Parathyroid adenoma (tissue), 2 donors: ENCODE measurements around the gene CALY.
A peak's percentile ranks its signal among the peaks of the same experiment; 100 is the strongest.

Source experiments
- H2AFZ ChIP-seq: fragments of 300-600 bp; sonication (generic); one replicate; pipeline ENCODE4 v1.7.0; 2017; ENCODE audit warnings: antibody characterized with exemption, mild to moderate bottlenecking
- H3K27ac ChIP-seq: fragments of 300-600 bp; sonication (generic); one replicate; pipeline ENCODE4 v1.7.0; 2017
- H3K27me3 ChIP-seq: fragments of 300-600 bp; sonication (generic); one replicate; pipeline ENCODE4 v1.7.0; 2017; ENCODE audit warnings: low read length; ENCODE audit not compliant: control insufficient read depth, insufficient read depth
- H3K36me3 ChIP-seq: fragments of 300-600 bp; sonication (generic); one replicate; pipeline ENCODE4 v1.7.0; 2017; ENCODE audit warnings: low read length; ENCODE audit not compliant: control insufficient read depth, insufficient read depth
- H3K4me1 ChIP-seq: fragments of 300-600 bp; sonication (generic); one replicate; pipeline ENCODE4 v1.7.0; 2017; ENCODE audit warnings: control low read depth
- H3K4me2 ChIP-seq: fragments of 300-600 bp; sonication (generic); one replicate; pipeline ENCODE4 v1.7.0; 2017; ENCODE audit warnings: low read length
- H3K4me3 ChIP-seq: fragments of 300-600 bp; sonication (generic); one replicate; pipeline ENCODE4 v1.7.0; 2017; ENCODE audit warnings: low read depth, low read length
- H3K79me2 ChIP-seq: fragments of 300-600 bp; sonication (generic); one replicate; pipeline ENCODE4 v1.7.0; 2017; ENCODE audit warnings: control low read depth
- H3K9ac ChIP-seq: fragments of 300-600 bp; sonication (generic); one replicate; pipeline ENCODE4 v1.7.0; 2017; ENCODE audit warnings: mild to moderate bottlenecking
- H3K9me3 ChIP-seq: fragments of 300-600 bp; sonication (generic); one replicate; pipeline ENCODE4 v1.7.0; 2017; ENCODE audit warnings: low read length; ENCODE audit not compliant: control insufficient read depth
- TF ChIP-seq, protein P1 (sequence below): fragments of 300-600 bp; sonication (generic); IDR thresholded peaks from one replicate; pipeline ENCODE4 v1.7.0; 2017; ENCODE audit warnings: antibody characterized with exemption, mild to moderate bottlenecking
- donor health status: primary hyperparathyroidism.

Gene CALY

DNA sequence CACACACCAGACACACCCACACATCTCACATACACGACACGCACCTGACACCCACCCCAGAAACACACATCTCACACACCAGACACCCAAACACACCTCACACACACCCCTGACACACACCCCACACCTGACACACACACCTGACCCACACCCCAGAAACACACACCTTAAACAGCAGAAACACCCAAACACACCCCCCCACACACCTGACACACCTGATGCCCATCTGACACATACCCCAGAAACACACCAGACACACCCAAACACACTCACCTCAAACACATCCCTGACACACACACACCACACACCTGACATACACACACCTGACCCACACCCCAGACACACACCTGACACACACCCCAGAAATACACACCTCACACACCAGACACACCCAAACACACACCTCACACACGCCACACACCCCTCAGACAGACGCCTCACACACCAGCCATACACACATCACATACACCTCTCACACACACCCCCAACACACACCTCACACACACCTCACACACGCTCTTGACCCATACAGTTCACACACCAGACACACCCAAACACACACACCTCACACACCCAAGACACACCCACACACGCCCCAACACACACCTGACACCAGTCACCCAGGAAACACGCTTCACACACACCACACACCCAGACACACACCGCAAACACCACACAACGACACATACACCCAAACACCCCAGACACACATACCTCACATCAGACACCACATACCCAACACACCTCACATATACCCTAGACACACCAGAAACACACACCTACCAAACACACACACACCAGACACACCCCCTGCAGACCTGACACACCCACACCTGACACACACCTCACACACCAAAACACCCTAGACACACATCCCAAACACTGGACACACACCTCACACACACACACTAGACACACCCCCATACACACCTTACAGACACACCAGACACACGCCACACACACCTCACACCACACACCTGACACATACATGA lies 1.7 kb upstream of the CALY start:
- no peaks in the 10 kb centered on the region for H3K27me3 ChIP-seq
- H3K27ac ChIP-seq, result no peak overlapping the region
- H3K36me3 ChIP-seq, result no peaks in the 10 kb centered on the region

DNA sequence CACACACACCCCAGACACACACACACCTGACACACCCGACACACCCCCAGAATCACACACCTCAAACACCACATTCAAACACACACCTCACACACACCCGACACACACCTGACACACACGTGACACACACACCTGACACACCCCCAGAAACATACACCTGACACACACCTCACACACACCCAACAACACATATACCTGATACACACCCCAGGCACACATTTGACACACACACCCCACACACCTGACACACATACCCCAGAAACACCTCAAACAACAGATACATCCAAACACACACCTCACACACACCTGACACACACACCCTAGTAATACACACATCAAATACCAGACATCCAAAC lies 652 bp upstream of the CALY start:
- Histone ChIP-seq H3K36me3 (no peaks in the 10 kb centered on the region), H3K4me1 (no peaks in the 10 kb centered on the region), H3K9me3 (no peaks in the 10 kb centered on the region), H3K27ac (no peak overlapping the region), H3K4me2 (no peak overlapping the region), H3K4me3 (no peak overlapping the region), H2AFZ (no peak overlapping the region), H3K79me2 (no peaks in the 10 kb centered on the region), H3K9ac (no peak overlapping the region), H3K27me3 (no peaks in the 10 kb centered on the region)
- TF ChIP-seq, protein P1, sequence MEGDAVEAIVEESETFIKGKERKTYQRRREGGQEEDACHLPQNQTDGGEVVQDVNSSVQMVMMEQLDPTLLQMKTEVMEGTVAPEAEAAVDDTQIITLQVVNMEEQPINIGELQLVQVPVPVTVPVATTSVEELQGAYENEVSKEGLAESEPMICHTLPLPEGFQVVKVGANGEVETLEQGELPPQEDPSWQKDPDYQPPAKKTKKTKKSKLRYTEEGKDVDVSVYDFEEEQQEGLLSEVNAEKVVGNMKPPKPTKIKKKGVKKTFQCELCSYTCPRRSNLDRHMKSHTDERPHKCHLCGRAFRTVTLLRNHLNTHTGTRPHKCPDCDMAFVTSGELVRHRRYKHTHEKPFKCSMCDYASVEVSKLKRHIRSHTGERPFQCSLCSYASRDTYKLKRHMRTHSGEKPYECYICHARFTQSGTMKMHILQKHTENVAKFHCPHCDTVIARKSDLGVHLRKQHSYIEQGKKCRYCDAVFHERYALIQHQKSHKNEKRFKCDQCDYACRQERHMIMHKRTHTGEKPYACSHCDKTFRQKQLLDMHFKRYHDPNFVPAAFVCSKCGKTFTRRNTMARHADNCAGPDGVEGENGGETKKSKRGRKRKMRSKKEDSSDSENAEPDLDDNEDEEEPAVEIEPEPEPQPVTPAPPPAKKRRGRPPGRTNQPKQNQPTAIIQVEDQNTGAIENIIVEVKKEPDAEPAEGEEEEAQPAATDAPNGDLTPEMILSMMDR, result no peak

More for the DNA sequence above, 1.7 kb upstream of the CALY start:
- Histone ChIP-seq H2AFZ (no peak overlapping the region), H3K4me1 (no peaks in the 10 kb centered on the region), H3K4me3 (no peak overlapping the region), H3K79me2 (no peaks in the 10 kb centered on the region), H3K9me3 (no peaks in the 10 kb centered on the region), H3K9ac (no peak overlapping the region), H3K4me2 (no peak overlapping the region)
- TF ChIP-seq, protein P1, result no peak

GRCh38 chr10:133336118-133336576 lies 549 bp downstream of the CALY start:
- Histone ChIP-seq H3K9me3 (no peaks in the 10 kb centered on the region), H3K4me3 (peak overlapping the region; percentile 53), H3K4me2 (peak overlapping the region; percentile 70), H3K79me2 (no peaks in the 10 kb centered on the region), H3K9ac (no peak overlapping the region), H3K27me3 (no peaks in the 10 kb centered on the region), H2AFZ (no peak overlapping the region), H3K27ac (no peak overlapping the region), H3K4me1 (no peaks in the 10 kb centered on the region), H3K36me3 (no peaks in the 10 kb centered on the region)
- TF ChIP-seq, protein P1, result no peak

- H2AFZ ChIP-seq, result peak overlapping the region; percentile 70
- H3K79me2 ChIP-seq, result no peaks in the 10 kb centered on the region
- no peaks in the 10 kb centered on the region for H3K27me3 ChIP-seq
- H3K4me1 ChIP-seq, result no peaks in the 10 kb centered on the region
- H3K4me3 ChIP-seq, result peak overlapping the region; percentile 53
- H3K27ac ChIP-seq, result no peak overlapping the region
- H3K36me3 ChIP-seq, result no peaks in the 10 kb centered on the region
- H3K9ac ChIP-seq, result no peak overlapping the region
- H3K4me2 ChIP-seq, result peak overlapping the region; percentile 70
- TF ChIP-seq, protein P1, result no peak
- H3K9me3 ChIP-seq, result no peaks in the 10 kb centered on the region
Observed at GRCh38 chr10:133335246-133336117, 1.2 kb downstream of the CALY start.
